ENCODE measurements around the gene ARHGDIG. TPM values are rescaled to one million over a fixed set of nuclear protein-coding genes. Genes with fewer than 3 reads are reported as not detected.

The ARHGDIG gene
- total and polyA plus RNA-seq, 2 experiments from 2014 or later, result 0.78 to 1.0 TPM

DNA sequence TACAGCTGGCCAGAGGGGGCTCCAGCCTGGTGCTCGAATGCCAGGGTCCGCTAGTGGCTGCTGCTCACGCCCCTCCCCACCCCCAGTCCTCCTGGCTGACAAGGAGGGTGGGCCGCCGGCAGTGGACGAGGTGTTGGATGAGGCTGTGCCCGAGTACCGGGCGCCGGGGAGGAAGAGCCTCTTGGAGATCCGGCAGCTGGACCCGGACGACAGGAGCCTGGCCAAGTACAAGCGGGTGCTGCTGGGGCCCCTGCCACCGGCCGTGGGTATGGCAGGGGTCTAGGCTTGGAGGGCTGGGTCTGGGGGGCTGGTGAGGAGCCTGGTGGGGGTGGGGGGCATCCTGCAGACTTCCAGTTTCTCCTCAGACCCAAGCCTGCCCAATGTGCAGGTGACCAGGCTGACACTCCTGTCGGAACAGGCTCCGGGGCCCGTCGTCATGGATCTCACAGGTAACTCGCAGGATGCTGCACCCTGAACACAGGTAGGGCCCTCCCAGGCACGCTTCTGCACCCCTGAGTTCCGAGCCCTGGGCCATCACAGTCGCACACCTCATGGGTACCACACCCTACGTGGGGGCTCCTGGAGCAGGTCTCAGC, 1.4 kb downstream of the ARHGDIG start (continued):
- no peak for TF ChIP-seq ZNF462 (CRISPR knock-in tag; IDR thresholded peaks at IDR 0.05)
- TF ChIP-seq CREB1 (CRISPR knock-in tag; IDR thresholded peaks at IDR 0.05; ENCODE audit: low read depth), result no peak
- TF ChIP-seq CTCF (conservative IDR thresholded peaks at IDR 0.05; ENCODE audit: low read depth in 2 of 2), result no peak
- TF ChIP-seq JUNB (IDR thresholded peaks at IDR 0.05; ENCODE audit: unreplicated experiment), result no peak

DNA sequence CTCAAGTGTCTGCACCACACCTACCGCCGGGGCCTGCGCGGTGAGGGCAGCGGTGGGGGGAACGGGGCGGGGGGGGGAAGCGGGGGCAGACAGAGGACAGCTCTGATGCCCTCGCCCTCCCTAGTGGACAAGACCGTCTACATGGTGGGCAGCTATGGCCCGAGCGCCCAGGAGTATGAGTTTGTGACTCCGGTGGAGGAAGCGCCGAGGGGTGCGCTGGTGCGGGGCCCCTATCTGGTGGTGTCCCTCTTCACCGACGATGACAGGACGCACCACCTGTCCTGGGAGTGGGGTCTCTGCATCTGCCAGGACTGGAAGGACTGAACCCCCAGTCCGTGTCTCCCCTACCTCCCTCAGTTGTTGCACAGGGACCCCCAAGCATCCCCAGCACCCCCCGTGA, 2.1 kb downstream of the ARHGDIG start:
- Histone ChIP-seq H3K4me1 (ENCODE audit: insufficient read depth) (no peaks in the 10 kb centered on the region), H3K4me3 (no peak overlapping the region), H3K79me2 (replicated peaks; ENCODE audit: insufficient read depth) (no peaks in the 10 kb centered on the region), H3K27me3 (ENCODE audit: insufficient read depth) (peaks cover 31% of the 10 kb centered on the region), H3K9me2 (ENCODE audit: insufficient read depth) (no peaks in the 10 kb centered on the region), H2AFZ (no peak overlapping the region), H4K20me1 (replicated peaks; ENCODE audit: insufficient read depth) (0 out of 2 replicates have a peak, but pooled peaks cover 2% of the 10 kb centered on the region), H3F3A (replicated peaks; ENCODE audit: low read depth) (0 out of 2 replicates have a peak, but pooled peaks cover 4% of the 10 kb centered on the region), H3K36me3 (ENCODE audit: insufficient read depth) (no peaks in the 10 kb centered on the region), H3K27ac (ENCODE audit: low read depth) (no peak overlapping the region), H3K4me2 (no peak overlapping the region)
- Mint-ChIP-seq H3K36me3 (ENCODE audit: low read depth) (peaks cover 3% of the 10 kb centered on the region; the same call in 1 of the 3 replicates), H3K4me3 (no peak overlapping the region), H3K4me1 (no peaks in the 10 kb centered on the region), H3K27me3 (ENCODE audit: insufficient read depth, low read depth, poor library complexity) (peaks cover 18% of the 10 kb centered on the region), H3K9me3 (no peaks in the 10 kb centered on the region), H3K27ac (no peak overlapping the region)
- DNase-seq (ENCODE audit: low spot score), result no peak
- ATAC-seq, result no peak
- TF ChIP-seq ETS1 (IDR thresholded peaks at IDR 0.05), result no peak
- TF ChIP-seq EZH2 (IDR thresholded peaks at IDR 0.05; ENCODE audit: low read depth, unreplicated experiment), result no peak
- TF ChIP-seq EZH2phosphoT487 (IDR thresholded peaks at IDR 0.05; ENCODE audit: unreplicated experiment), result no peak
- TF ChIP-seq POLR2AphosphoS5 (IDR thresholded peaks at IDR 0.05; ENCODE audit: low read depth), result no peak
- no peak for TF ChIP-seq ZNF331 (CRISPR knock-in tag; IDR thresholded peaks at IDR 0.05; ENCODE audit: low read depth)
- TF ChIP-seq STAT1 (IDR thresholded peaks at IDR 0.05; ENCODE audit: unreplicated experiment), result no peak
- no peak for TF ChIP-seq CREB1 (CRISPR knock-in tag; IDR thresholded peaks at IDR 0.05; ENCODE audit: low read depth)
- TF ChIP-seq JUNB (IDR thresholded peaks at IDR 0.05; ENCODE audit: unreplicated experiment), result no peak
- no peak for TF ChIP-seq ZNF114 (CRISPR knock-in tag; IDR thresholded peaks at IDR 0.05)
- no peak for TF ChIP-seq REST (IDR thresholded peaks at IDR 0.05; ENCODE audit: unreplicated experiment)

Measured in GM23338 (cell line).